GM21447 (cell line): Measurements from ENCODE around the gene INO80B.
"Not testable (repeated sequence)": the region's sequence is repeated elsewhere in the genome, so short reads cannot be mapped to it uniquely, and the experiment has no call there.

Experiments used
- ATAC-seq: cut with Tn5 transposase; IDR thresholded peaks from one replicate; pipeline ENCODE4 v1.9.1; 2021; ENCODE audit not compliant: unreplicated experiment

INO80B gene

GRCh38 chr2:74474899-74475298 lies 20.0 kb downstream of the INO80B start:
- no peak for ATAC-seq

DNA sequence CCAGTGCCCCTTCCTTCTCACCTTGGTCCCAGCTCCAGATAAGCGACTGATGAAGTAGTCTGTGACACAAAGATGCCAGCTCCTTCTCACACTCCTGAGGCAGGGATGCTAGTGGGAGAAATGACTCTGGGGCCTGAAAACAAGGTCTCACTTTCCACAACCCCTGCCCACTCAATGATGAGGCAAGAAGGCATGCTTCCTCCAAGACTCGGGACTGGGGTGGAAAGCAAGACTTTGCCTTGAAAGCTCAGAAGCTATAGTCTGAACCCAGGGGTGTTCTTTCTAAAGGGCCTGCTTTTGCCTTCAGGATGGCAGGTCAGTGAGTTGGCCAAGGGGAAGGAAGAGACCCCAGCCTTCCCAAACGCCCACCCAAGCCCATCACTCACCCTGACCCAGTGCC lies 26.5 kb downstream of the INO80B start:
- ATAC-seq: no peak

GRCh38 chr2:74481961-74482800 lies 27.3 kb downstream of the INO80B start:
- ATAC-seq: peak; percentile 38

GRCh38 chr2:74482801-74483674 lies 28.2 kb downstream of the INO80B start, which contains the start of the genes CCDC142 and TTC31:
Gene CCDC142, minus strand, starts transcription at chr2:74482998. Its CDS starts 161 bp downstream, at chr2:74482837.
Gene TTC31, plus strand, starts transcription at chr2:74483081. Its CDS starts 15 bp downstream, at chr2:74483096.
- ATAC-seq: peak; percentile 94

- ATAC-seq: not testable (repeated sequence)
Measured at GRCh38 chr2:74483675-74484164, 28.8 kb downstream of the INO80B start.

DNA sequence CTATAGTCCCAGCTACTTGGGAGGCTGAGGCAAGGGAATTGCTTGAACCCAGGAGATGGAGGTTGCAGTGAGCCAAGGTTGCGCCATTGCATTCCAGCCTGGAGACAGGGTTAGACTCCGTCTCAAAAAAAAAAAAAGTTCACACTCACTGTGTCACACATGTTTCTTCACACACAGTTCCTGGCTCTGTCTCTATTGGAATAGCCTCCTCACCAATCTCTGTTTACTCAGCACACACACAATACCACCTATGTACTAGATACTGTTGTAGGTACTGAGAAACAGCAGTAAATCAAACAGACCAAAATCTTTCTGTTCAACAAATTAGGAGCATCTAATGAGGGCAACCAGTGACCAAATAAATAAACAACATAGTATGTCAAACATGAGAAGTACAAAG lies 31.3 kb downstream of the INO80B start:
- ATAC-seq: no peak

- no peak for ATAC-seq
Measured at GRCh38 chr2:74488643-74489481, 34.0 kb downstream of the INO80B start.

- no peak for ATAC-seq
Measured at GRCh38 chr2:74489906-74490305, 35.0 kb downstream of the INO80B start.

DNA sequence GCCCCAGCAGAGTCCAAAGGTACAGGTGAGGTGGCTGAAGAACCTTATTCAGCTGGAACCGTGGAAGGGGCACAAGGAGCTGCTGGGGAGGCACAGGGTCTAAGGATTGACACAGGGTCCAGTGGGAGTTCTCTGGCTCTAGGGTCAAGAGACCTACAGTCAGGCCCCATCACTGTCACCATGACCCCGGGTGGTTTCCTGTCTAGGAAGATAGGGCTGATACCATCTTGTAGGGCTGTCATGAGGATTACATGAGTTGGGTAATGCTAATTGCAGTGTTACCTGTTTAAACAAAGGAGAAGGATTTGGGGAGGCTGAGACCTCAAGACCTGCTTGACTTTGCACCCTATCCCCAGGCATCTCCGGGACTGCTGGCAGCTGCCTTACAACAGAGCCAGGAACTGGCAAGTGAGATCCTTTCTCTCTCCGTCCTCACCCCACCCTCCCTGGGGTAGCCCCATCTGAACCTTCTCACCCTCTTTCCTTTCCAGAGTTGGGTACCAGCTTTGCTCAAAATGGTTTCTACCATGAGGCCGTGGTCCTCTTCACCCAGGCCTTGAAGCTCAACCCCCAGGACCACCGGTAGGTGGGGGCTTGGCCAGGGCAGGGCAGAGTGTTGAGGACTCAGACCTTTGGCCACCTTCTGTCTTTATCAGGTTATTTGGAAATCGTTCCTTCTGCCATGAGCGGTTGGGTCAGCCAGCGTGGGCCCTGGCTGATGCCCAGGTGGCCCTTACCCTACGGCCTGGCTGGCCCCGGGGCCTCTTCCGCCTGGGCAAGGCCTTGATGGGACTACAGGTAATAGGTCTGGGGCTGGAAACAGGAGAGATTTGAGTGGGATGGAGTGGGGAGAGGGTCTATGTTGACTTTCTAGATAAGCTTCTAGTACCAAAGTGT lies 37.0 kb downstream of the INO80B start:
- no peak for ATAC-seq

- no peak for ATAC-seq
Measured at GRCh38 chr2:74493546-74493945, 38.7 kb downstream of the INO80B start.

DNA sequence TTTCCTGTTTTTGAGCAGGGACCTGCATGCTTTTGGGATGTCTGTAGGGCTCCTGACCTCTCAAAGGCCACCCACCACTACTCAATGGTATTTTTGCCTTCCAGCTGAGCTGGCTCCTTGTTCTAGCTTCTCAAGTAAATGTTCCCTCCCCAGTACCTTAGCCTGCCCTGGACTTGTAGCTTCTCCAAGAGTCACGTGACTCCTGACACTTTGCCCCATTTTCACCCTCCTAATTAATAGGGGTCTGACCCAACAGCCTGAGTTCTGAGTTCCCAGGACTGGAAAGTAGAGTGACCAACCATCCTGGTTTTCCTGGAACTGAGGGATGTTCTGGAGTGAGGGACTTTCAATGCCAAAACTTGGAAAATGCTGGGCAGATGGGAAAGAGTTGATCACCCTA lies 40.6 kb downstream of the INO80B start:
- no peak for ATAC-seq

GRCh38 chr2:74496997-74497776 lies 42.3 kb downstream of the INO80B start:
- no peak for ATAC-seq

- no peak for ATAC-seq
Measured at GRCh38 chr2:74497777-74498499, 43.1 kb downstream of the INO80B start.

GRCh38 chr2:74498500-74499266 lies 43.8 kb downstream of the INO80B start:
- no peak for ATAC-seq

DNA sequence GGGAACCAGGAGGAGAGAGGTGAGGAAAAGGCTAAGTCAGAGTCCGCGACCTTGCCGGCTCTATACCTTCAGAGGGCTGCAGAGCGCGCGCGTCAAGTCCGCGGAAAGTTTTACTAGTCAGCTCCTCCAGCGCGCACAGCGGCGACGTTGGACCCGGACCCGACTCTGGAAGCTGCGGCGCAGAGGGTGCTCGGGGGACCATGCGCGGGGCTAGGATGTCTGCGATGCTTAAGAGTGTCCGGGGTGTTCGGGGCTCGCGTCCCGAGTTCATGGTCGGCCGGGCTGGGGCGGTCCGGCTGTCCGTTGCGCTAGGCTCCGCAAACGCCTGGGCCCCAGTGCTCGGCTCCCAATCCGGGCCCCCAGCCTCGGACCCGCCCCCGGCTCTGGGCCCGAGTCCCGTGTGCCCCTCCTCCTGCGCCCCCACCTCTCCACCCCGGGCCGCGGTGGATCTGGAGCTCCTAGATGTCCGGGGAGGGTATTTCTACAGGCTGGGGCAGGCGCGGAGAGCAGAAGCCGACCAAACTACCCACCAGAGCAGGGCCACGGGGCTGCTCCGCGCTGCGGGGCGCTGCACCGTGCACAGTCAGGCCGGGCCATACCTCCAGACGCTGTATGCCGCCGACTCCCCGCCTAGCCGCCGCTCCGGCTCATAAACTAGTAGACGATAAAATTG lies 44.5 kb downstream of the INO80B start, which contains the start of gene LBX2:
LBX2 (minus strand) TSS at position 337 of the 673 bp plus-strand sequence; CDS start at position 271, 66 bp downstream.
- no peak for ATAC-seq

DNA sequence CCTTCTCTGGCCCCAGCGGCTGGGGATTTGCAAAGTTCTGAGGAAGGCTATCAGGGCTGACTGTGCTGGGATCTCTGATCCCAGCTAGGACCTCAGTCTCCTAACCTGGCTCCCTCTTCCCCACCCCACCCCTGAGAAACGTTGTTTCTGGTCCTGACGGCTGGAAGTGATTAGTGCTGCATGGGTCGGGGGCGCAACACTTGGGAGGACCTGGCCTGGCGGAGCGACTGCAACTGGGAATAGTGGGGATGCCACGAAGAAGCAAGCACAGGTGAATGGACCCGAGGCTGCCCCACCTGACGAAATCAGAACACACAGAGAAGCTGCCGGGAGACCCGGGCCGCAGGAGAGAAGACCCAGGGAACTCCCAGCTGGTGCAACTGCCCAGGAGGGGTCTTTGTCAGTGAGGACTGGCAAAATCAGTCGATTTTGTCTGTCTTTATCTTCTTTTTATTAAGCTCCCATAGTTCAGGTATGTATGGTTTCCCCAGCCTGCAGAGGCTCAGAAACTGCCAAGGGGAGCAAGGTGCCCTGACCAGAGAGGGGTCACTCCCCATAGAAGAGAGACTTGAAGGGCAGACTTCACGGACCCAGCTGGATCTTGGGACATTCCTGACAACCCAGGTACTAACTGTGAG lies 45.2 kb downstream of the INO80B start:
- no peak for ATAC-seq
